Fibroblast of skin of left biceps (primary cell): Measurements from ENCODE around the gene SMIM13.
A peak's percentile ranks its signal among the peaks of the same experiment; 100 is the strongest.

ENCODE experiments used
- DNase-seq, 2 experiments: peaks; one replicate each; pipeline ENCODE4 v3.0.0-alpha.2; 2013; ENCODE audit warnings: low read depth in 2 of 2

Gene SMIM13

DNA sequence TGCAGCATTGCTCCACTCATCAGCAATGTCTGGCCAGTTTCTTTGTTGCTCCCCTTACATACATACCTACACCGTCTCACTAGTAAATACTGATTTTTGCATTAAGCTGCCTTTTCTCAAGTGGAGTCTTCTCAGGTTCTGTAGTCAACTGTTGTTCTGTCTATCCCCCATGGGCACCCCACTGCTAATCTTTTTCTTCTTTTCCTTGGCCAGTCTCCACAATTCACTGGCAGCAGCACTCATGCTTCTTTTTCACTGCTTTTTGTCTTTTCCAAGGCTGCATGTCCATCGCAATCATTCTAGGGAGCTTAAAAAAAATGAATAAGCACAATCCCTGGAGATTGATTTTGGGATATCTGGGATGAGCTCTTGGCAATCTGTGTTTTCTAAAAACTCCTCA lies 28.2 kb downstream of the SMIM13 start:
- DNase-seq: no peak

DNA sequence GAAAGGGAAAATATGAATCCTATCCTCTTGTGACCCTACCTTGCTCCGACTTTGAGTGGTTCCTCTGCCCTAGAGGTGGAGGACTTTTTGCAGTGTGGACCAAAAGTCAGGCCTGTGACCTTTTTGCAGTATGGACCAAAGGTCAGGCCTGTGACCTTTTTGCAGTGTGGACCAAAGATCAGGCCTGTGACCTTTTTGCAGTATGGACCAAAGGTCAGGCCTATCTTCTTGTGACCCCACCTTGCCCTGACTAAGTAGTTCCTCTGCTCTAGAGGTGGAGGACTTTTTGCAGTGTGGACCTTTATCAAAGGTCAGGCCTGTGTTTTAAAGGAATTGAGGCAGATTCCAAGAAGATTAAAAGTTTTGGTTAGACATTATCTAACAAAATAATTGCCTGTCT lies 28.7 kb downstream of the SMIM13 start:
- no peak for DNase-seq

DNA sequence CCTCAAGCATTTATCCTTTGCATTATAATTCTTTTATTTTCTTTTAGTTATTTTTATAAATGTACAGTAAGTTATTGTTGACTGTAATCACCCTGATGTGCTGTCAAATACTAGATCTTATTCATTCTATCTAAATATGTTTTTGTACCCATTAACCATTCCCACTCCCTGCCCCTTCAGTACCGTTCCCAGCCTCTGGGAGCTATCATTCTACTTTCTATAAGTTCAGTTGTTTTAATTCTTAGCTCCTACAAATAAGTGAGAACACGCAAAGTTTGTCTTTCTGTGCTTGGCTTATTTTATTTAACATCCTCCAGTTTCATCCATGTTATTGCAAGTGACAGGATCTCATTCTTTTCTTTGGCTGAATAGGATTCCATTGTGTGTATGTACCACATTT lies 30.3 kb downstream of the SMIM13 start:
- DNase-seq: no peak

DNA sequence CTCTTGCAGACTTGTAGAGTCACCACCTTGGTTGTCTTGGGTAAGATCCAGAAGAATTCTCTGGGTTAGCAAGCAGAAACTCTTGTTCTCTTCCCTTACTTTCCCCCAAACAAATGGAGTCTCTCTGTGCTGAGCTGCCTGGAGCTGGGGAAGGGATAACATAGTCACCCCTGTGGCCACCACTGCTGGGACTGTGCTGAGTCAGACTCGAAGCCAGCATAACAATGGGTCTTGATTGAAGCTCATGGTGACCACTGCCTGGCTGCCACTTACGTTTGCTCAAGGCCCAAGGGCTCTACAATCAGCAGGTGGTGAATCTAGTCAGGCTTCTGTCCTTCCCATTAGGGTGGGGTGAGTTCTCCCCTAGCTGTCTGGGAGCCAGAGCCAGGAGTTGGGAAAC lies 33.2 kb downstream of the SMIM13 start:
- no peak for DNase-seq

DNA sequence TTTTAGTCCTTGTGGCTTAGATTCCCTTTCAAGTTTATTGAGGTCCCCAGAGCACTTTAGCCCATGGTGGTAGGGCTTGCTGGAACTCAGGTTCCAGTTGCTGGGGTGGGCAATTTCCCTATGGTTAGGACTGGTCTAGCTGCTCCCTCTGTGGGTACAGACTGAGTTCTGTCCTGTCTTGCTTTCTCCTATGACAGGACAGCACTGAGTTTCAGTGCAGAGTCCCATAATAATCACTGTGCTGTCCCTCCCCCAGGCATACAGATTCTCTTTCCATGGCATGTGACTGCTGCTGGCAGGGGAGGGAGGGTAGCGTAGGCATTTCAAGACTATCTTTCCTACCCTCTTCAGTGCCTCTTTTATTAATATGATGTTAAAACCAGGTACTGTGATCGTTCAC lies 35.0 kb downstream of the SMIM13 start:
- DNase-seq: no peak

DNA sequence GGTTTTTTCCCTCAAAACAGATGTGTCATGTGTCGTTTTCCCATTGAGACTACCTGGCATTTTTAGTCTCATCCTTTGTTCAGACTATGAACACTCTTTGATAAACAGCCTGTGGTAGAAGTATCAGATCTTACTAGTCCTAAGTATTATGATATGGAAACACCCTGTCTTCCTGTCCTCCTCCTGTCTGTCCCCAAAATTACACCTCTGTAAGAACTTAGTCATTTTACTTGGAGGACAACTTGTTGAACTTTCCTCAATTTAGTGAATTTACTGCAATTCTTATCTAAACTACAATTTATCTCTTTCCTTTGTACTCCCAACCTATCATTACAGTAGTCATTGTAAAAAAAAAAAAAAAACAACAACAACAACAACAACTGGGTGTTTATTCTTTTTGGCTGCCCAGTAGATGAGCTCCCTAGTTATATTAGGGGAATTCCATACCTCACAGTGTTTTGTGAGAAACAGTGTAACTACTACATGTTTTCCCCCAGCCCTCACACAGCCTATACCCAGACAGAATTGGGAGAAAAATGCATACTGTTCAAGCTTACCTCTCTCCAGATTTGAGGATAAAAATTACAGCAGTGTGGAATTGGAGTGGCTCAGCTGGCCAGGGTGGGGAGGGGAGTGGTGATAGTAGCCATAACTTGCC lies 36.4 kb downstream of the SMIM13 start:
- no peak for DNase-seq

DNA sequence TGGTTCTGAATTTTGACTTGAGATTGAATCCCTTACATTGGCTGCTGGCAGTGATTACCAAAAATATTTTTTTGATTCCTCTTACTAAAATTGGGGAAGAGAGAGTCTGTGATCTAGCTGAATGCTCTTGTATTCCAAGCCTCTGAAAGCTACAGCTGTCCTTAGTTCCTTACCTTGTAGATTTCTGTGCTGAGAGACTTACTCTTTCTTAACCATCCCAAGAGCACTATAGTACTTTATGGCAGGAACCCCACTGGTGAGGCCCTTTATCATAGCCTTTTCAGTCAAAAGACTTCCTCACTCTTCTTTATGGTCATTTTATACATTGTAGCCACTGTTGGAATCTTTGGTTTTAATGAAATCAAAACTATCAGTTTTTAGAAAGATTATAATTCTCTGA lies 37.0 kb downstream of the SMIM13 start:
- no peak for DNase-seq

DNA sequence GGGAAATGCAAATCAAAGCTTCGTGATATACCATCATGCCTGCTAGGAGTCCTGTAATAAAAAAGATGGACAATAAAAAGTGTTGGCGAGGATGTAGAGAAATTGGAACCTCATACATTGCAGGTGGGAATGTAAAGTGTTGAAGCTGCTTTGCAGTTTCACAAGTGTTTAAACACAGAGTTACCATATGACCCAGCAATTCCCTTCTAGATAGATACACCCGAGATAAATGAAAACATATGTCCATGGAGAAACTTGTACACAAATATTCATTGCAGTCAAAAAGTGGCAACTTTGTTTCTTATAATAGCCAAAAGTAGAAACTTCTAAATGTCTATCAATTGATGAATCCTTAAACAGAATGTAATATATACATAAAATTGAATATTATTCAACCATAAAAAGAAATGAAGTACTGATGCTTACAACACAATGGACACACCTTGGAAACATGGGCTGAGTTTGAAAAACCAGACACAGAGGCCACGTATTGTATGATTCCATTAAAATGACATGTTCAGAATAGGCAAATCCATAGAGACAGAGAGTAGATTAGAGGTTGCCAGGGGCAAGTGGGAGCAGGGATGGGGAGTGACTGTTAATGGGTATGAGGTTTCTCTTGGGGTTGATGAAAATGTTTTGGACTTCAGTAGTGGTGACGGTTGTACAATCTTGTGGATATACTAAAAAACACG lies 38.7 kb downstream of the SMIM13 start:
- no peak for DNase-seq

DNA sequence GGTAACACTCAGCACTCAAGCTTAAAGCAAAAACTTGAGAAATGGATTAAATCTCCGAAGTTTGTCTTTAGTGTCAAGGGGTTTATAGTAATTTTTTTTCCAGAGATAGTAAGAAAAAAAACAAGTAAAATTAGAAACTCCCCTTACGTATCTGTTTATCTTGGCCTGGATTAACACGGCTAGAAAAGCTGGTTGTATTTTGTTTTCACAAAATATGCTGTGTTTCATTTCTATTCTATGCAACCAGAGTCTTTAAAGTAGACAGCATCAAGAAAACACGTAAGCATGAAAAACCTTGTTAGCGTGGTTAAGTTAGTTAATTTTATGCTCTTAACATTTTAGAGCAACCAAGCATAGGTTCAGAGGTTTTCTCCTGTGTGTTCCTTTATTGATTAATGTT lies 39.6 kb downstream of the SMIM13 start:
- DNase-seq: no peak

DNA sequence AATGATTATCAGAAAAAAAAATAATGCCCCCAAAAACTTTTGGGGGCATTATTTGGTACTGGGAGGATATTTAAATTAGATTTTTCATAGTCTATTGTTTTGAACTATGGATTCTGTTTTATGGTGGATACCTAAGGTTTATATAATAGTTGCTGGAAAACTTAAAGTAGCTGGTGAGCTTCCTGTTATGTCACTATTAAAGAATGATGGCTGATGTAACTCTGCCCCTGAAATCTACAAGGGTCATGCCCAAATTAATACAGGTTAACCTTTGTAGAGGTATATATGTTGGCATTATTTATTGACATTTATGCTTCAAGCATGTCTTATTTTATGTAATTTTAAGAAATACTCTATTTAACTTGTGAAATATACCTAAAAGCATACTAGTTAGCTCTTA lies 43.2 kb downstream of the SMIM13 start:
- no peak for DNase-seq

DNA sequence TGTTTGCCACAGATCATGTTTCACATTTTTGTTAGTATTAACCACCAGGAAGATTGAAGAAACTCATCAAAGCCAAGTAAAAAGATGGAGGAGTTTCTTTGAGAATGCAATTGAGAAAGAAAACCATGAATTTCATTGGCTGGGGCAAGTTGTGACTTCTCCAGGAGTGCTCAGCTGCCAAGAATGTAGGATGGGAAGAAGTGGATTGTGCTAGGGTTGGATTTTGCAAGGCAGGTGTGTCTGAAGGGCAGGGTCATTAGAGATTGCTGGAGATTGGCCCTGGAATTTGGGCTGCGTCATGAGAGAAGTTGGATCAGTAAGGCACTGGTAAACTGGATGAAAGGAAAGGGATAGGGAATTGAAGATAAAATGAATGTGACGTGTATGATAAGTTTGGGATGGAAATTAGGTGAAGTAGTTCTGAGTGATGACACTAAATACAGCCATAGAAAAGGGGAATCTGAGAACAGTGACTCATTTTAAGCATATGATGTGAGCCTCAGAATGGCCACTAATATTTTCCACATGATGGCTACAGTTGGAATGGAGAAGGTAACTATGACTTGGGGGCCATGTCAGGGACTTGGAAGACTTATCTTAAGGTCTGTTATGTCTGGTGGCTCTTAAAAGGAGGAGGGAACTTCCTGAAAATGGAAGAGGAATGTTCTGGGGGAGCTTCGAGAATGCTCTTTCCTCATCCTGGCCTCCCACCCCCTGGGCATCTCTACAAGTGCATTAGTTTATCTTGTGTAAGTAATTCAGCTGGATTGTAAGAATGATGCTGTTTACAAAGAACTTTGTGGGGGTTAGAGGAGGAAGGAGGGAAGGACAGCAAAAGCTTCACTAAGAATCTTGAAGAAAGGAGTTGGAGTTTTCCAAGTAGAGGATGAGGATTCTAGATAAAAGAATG lies 45.7 kb downstream of the SMIM13 start:
- no peak for DNase-seq

DNA sequence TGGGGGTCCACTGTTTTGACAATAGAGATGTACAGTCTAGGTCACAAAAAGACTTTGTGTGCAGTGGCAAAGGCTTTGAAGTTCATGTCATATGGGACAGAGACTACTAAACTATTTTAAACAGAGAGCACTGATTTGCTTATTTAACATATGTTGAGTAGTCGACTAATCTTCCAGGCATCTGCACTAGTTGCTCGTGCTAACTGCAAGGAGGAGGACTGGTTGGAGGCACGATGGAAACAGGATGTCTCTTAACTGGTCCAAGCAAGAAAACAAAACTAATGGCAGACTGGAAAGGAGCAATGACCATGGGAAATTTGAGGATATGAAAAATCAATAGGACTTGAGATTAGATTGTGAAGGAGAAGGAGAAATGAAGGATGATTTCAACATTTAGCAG lies 46.4 kb downstream of the SMIM13 start:
- DNase-seq: no peak

DNA sequence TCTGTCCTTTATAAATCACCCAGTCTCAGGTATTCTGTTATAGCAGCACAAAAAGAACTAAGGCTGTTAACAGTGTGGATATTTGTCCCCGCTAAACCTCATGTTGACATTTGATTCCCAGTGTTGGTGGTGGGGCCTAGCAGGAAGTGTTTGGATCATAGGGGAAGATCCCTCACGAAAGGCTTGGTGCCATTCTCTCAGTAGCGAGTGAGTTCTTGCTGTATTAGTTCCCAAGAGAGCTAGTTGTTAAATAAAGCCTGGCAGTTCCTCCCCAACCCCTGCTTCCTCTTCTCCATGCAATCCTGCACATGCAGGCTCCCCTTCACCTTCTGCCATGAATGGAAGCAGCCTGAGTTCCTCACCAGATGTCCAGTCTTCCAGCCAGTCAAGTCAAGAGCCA lies 47.7 kb downstream of the SMIM13 start:
- DNase-seq: no peak

DNA sequence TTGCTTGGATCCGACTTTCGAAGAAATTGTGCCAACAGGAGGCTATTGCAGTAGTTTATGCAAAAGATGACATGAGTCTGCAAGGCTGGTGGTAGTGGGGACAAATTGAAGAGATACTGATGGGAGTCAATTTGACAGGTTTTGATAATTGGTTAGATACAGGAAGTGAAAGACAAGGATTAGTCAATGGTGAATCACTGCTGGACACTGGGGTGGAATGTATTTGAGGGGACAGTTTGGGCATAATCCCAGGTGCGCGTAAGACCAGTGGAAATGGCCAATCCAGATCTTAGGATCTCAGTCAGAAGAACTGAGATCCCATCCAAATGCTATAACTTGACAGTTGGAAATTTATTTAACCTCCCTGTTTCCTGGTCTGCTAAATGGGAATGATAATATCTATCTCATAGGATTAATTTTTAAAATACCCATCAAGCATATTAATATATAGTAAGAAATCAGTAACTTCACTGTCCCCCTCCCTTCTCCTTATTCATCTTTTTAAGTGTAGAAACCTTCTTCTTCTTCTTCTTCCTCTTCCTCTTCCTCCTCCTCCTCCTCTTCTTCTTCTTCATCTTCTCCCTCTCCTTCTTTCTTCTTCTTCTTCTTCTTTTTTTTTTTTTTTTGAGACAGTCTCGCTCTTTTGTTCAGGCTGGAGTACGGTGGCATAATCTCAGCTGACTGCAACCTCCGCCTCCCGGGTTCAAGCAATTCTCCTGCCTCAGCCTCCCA lies 48.8 kb downstream of the SMIM13 start:
- no peak for DNase-seq

DNA sequence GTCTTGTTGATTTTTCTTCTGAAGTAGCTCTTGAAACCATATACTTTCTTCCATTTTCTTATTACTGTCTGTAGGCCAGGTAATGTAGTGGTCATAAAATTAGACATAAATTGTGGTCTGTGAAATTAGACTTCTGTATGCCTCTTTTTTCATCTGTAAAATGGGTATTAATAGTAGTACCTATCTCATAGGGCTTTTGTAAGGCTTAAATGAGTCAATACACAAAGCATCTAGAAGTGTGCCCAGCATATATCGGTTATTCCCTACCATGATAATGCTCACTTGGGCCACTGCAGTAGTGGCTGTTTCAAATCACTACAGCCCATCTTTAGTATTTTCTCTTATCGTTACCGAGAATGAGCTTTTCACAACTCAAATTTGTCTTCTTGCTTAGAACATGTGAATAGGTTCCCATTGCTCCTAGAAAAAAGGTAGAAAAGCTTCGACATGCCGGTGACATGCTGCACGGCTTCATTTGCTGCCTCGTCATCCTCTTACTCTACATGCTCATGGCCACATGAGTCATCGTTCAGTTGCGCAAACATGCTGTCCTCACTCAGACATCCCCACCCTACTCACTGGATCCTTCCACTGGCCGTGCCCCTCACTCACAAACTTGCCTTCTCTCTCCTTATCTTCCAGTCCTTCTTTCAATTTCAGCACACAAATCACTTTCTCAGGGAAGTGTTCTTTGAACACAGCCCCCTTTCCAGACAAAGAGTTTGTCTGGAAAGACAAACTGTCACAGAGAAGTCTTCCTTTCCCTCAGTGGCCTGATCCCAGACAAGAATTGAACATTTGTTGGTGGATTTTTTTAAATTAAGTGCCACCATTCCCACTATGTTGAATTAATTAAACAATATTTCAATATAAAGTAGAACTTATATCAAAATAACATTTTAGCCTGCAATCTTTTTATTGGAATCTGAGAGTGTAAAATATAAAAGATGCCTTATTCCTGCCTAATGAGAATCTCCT lies 50.0 kb downstream of the SMIM13 start:
- peak in 1 of 2 experiments; percentile 39 for DNase-seq

DNA sequence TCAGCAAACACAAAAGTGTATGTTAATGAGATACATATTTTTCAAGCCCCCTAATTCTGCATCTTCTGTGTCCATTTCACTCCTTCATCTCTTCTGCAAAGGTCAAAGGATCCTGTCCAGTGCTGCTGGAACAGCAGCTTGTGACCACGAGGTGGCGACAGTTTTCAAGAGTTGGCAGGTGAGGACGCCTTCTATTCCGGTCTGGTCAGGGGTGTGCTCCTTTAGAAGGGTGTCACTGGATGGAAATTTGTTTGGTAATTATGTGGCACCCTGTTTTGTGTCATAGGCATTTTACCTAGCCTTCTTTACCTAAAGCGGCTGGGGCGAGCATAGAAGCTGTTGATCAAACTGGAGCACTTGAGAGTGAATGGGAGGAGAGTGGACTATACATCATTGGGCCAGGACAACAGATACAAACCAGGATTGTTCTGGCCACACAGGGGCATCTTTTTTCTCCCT lies 50.8 kb downstream of the SMIM13 start:
- peak in 1 of 2 experiments; percentile 24 for DNase-seq

DNA sequence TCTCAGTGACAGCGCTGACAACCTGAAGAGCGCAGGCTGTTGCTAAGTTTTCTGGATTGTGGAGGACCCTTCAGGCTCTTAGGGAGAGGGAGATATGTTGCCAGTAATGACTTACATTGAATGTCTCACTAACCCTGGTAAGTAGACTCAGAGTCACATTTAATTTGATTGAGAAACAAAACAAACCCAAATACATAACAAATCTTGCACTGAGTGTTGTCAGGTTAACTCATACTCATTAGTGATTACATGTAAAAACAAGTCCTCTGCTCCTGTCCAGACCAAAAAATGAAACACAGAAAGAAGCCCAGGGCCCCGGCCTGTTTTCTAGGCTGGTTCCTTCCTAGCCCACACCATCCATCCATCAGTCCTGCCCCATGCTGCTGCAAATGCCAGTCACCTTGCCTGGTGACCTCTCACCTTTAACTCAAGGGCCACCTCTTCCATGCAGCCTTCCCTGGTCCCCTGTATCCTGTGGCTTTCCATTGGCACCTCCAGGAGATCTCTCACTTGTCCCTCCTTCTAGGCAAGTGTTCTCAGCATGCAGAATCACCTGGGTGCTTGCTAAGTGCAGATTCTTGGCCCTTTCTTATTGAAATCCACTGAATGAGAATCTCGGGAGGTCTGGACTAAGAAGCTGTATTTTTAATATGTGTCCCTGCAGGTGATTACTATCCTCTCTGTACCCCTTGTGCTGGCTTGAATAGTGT lies 52.6 kb downstream of the SMIM13 start:
- no peak for DNase-seq

DNA sequence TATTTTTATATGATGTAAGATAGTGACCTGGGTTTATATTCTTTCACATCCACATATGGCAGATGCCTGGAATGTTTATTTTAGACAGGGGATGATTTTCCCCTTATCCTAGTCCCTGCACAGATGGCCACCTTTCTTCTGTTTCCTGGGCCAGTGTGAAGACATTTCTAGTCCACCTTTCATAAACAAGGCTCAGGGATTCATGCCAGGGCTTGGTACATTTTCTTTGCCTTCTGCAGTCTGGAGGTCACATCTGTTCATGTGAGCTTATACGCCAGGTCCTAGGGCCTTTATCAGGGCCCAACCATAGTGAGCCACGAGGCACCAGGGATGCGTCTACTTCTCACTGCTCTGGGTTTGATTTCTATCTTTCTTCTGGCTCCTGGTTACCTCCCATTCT lies 55.9 kb downstream of the SMIM13 start:
- DNase-seq: no peak

DNA sequence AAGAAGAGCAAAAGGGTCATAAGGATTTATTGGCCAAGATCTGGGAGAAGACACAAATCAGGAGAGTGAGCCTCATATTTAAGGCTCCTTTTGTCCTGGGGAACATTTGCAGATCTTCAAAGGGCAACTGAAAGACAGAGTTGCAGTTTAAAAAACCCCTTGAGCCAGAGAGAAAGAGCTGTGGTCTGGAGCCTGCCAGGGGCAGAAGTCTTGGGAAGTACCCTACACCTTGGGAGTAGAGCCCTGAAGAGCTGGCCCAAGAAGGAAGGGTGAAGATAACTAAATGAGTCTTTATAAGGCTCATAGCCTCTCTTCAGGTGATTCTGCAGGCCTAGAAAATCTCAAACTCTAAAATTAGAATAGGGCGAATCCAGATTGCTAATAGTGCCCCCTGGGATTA lies 57.9 kb downstream of the SMIM13 start:
- DNase-seq: no peak

DNA sequence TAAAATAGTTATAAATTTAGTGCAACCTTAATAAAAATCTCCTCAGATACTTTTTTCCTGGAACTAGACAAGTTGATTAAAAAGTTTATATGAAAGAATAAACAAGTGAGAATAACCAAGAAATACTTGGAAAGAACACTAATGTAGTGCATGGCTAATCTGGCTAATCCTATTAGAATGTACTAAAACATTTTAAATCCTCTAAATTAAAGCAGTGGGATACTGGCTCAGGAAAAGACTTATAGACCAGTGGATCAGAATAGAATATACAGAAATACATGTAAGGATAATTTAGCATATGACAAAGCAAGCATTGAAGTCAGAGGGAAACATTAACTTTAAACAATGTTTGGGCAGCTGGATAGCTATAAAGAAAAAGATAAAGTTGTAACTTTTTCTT lies 58.9 kb downstream of the SMIM13 start:
- no peak for DNase-seq
